Astrocyte of the cerebellum (primary cell): ENCODE data around the gene ADORA1.

Experiments used
- DNase-seq: peaks from one replicate; pipeline ENCODE4 v3.0.0-alpha.2; 2011; ENCODE audit warnings: low read depth
- H3K4me3 ChIP-seq: 2 replicates; pipeline ENCODE4 v1.5.1; 2011; ENCODE audit warnings: mild to moderate bottlenecking, low read depth, low read length, moderate library complexity
- in situ Hi-C: cut with HindIII; loops from 2 replicates; pipeline ENCODE4 v1.10.0; 2017; ENCODE audit warnings: low sequenced_read_pairs
- TF ChIP-seq, protein P1 (sequence below): IDR thresholded peaks from 2 replicates; pipeline ENCODE4 v1.5.1; 2012; ENCODE audit warnings: low read length, low read depth, moderate library complexity, mild to moderate bottlenecking; ENCODE audit errors: missing control alignments

Gene ADORA1

DNA sequence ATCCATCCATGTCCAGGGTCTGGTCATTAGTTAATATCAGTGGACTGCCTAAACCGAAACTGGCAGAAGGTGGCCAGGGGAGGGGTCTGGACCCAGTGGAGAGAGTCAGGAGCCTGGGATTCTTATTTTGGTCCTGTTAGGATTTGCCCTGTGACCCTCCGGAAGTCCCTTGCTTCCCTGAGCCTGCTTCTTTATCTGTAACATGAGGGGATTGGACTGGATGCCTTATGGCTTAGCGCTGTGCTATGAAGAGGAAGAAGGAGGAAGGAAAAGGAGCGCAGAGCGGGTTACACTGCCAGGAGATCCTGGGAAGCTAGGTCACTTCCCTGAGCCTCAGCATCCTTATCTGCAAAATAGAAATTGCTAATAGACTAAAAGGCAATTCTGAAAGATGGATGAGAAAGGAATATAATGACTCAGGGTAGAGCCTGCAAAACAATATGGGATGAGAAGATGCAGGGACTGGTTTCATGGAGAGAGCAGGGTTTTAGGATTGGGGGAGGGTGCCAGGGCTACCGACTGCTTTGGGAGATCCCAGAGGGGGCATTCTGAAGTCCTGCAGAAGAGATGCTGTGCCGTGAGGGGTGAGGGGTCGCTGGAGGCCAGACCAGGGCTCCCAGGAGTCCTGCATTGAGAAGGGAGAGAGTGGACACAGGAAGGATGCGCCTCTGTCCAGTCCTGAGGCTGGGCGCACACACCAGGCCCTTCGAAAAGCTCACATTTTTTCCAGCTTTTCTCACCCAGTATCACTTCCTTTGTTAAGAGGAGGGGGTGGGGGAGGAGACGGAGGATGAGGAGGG is 460 bp upstream of the ADORA1 start:
- TF ChIP-seq, protein P1, sequence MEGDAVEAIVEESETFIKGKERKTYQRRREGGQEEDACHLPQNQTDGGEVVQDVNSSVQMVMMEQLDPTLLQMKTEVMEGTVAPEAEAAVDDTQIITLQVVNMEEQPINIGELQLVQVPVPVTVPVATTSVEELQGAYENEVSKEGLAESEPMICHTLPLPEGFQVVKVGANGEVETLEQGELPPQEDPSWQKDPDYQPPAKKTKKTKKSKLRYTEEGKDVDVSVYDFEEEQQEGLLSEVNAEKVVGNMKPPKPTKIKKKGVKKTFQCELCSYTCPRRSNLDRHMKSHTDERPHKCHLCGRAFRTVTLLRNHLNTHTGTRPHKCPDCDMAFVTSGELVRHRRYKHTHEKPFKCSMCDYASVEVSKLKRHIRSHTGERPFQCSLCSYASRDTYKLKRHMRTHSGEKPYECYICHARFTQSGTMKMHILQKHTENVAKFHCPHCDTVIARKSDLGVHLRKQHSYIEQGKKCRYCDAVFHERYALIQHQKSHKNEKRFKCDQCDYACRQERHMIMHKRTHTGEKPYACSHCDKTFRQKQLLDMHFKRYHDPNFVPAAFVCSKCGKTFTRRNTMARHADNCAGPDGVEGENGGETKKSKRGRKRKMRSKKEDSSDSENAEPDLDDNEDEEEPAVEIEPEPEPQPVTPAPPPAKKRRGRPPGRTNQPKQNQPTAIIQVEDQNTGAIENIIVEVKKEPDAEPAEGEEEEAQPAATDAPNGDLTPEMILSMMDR = no peak
- in situ Hi-C loops = no loop called here

DNA sequence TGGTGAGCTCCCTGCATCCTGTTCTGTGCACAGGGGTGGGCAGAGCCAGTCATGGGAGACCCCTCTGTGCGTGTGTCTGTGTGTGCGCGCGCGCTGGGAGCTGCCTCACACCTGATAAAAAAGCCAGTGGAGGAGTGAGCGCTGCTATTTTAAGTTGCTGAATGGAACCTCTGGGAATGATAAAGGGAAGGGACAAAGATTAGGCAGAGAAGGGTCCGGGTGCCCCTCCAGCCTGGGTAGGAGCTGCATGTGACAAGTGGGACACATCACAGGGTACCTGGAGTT is 847 bp downstream of the ADORA1 start:
- TF ChIP-seq, protein P1 = no peak
- peak overlapping the region; percentile 40 for H3K4me3 ChIP-seq
- in situ Hi-C loops = no loop called here
- no peak for DNase-seq

More for the DNA sequence above, 460 bp upstream of the ADORA1 start:
- H3K4me3 ChIP-seq = peak overlapping the region; percentile 40
- no peak for DNase-seq

DNA sequence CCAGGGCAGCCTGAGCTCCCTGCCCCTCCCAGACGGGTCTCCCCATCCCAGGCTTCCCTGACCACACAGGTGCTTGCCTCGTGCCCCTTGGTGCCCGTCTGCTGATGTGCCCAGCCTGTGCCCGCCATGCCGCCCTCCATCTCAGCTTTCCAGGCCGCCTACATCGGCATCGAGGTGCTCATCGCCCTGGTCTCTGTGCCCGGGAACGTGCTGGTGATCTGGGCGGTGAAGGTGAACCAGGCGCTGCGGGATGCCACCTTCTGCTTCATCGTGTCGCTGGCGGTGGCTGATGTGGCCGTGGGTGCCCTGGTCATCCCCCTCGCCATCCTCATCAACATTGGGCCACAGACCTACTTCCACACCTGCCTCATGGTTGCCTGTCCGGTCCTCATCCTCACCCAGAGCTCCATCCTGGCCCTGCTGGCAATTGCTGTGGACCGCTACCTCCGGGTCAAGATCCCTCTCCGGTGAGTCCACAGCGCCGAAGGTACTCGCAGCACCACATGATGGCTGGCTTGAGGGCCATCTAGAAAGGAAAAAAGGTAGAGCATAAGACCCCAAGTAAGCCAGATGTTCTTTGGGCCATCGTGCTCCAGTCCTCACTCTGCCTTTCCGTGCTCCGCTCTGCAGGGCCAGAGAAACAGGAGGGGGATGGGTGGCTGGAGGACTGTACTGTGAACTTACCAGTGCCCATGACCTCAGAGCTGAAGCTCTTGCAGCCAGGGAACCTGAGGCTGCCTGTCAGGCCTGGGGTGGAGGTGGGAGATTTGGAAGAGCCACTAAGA is 1.4 kb downstream of the ADORA1 start:
- in situ Hi-C loops = no loop called here

DNA sequence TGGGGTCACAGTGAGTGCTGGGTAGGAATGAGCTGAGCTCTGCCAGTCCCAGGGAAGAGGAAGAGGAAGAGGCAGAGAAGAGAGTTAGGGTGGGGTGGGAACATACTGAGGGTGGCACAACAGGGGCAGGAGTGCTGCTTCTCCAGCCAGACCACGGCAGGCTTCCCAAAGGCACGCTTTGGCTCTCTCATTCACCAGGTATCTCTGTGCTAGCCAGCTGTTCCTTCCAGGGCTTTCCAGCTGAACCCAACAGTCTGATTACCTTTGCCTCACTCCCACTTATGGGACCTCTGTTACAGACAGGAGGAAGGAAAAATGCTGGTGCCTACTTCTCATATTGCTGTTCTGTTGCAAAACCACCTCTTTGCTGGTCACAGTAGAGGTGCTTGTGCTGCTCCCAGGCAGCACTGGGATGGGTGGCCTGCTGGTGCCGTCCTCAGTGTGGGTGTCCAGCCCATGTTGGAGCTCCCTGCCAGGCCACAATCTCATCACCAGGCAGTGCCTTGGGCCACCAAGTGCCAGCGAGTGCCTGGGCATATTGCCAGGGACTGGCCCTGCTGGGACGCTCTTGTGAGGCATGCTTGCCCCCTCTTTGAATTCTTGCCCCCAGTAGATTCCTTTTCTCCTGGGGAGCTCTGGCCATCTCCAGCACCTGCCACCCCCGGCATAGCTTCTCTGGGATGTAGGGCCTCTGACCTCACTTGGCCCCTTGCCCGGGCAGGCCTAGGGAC is 2.1 kb downstream of the ADORA1 start:
- in situ Hi-C loops = no loop called here
- DNase-seq = no peak
- H3K4me3 ChIP-seq = no peak overlapping the region
- TF ChIP-seq, protein P1 = no peak

More for the DNA sequence above, 1.4 kb downstream of the ADORA1 start:
- TF ChIP-seq, protein P1 = no peak
- no peak for DNase-seq
- H3K4me3 ChIP-seq = peak overlapping the region; percentile 40

DNA sequence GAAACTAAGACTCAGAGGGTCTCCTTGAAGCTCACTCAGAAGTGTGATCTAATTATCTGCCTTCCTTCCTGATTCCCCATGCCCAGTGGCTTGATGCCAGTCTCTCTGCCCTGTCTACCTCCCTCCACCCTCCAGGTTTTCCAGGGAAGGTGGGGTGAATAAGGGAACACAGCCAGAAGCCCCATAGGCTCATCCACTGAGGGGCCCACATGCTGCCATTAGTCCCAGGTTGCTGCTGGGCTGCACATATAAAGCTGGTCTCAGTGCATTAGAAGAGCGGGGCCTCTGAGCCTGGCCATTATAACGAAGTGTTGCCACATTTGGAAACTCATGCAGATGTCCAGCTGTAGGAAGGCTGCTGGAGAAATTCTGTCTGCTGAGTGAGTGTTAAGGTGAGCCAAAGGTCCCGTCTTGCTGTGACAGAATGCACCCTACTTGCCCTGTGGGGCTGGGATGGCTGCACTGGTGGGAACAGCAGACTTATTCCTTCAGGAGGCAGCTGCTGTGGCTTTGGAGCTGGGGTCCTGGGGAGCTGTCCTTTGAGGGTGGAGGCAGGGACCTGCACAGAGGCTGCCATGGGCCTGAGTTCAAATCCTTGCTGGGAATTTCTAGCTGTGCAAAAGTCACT is 2.9 kb downstream of the ADORA1 start:
- TF ChIP-seq, protein P1 = no peak
- H3K4me3 ChIP-seq = no peak overlapping the region
- in situ Hi-C loops = no loop called here
- no peak for DNase-seq

DNA sequence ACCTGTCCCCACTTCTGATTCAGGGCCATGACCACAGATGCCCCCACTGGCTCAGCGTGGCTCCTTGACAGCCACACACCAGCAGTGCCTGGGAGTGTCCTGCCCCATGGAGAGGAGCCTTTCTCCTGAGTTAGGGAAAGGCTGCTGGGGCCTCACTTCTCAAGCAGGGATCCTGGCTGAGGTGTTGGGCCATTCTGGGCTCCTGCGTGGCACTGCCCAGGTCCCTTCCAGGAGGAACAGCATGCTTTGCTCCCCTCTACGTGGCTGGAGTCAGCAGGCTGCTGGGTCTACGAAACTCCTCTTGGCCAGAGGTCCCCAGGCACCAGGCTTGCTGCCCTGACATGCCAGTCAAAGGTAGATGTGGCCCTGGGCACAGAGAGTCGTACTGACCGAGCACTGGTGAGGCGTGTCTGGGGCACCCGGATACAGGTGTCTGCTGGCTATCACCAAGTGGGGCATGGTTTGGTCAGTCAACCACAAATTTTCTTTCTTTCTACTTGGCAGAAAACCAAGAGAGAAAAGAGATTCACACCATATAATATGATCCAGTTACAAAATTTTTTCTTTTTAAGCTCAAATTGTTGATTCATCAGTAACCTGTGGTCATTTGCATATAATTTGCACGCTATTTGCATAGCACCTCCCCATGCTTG is 4.1 kb downstream of the ADORA1 start:
- in situ Hi-C loops = no loop called here
- TF ChIP-seq, protein P1 = no peak
- no peak for DNase-seq
- H3K4me3 ChIP-seq = no peak overlapping the region
